ENCODE data around the gene CDK16.

CDK16 gene

DNA sequence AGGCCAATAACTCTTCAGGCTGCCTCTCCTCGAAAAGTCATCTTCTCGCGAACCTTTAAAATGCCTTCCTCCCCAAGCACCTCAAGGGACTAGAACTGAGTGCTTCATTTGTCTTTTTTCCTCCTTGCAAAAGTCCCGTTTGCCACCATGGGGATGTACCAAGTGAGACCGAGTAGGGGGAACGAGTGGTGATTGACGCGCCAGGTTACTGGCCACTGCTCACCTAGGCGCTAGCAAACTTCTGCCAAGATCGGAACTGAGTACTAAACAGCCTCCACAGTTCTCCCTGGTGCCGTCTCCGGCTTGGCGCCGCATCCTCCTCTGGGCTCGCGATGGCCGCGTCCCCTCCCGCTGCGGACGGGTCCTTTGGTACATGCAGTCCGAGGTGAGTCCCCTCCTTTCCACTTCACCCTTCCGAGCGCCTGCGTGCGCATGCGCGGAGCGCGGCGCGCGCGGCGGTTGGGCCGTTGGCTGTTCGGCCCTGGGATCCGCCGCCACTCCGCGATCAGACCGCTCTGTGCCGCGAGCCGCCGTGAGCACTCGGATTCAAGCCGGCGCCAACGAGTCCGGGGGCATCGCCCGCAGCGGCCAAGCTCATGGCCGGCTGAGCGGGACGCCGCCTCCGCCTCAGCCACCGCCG, at the start of gene CDK16:
TSS of gene CDK16 (plus strand) at position 402 of the 640 bp plus-strand sequence. CDS start 4,877 bp downstream, outside the sequence.
- DNase-seq, result peak; percentile 85 to 86

DNA sequence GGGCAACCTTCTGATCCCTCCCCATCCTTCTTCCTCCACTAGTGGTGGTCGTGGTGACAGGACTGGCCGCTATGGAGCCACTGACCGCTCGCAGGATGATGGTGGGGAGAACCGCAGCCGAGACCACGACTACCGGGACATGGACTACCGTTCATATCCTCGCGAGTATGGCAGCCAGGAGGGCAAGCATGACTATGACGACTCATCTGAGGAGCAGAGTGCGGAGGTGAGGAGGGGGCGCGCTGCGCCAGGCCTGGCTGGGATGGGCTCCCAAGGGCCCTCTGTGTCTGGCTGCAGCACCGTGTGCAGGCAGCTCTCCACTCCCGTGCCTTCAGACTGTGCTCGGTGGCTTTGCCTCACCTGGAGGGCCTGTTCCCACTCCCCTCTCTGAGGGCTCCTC, 49.2 kb upstream of the CDK16 start:
- DNase-seq, result no peak

DNA sequence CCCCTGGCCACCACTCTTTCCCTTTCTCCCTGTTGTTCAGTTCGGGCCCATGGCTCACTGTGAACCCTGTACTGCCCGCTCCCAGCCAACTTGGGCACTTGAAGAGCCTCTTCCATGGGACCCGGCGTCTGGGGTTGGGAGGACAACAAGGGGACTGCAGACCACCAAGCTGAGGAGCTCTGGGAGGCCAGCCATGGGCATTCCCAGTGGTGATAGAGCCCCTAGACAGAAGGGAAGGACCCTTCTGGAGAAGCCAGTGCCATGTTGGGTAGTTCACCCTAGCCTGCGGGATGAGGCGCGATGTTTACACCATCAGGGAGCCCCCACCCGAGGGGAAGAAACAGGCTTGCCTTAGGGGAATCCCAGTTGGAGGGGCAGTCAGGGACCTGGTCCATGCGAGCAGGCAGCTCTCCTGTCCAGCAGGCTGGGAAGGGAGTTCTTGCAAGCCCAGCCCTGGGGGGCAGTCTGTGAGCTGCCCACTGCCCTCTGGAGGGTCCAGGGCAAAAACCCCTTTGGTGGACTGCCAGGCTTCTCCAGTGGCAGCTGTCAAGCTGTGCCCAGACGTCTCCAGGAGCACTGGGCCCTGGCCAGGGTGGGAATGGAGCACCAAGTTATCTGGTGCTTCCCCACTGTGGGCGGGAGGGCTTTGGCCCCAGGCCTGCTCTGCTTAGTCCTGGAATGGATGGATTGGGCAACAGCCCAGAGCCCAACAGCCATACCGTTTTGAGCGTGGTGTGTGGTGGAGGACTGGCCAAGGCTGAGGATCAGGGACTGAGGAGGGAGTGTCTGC, 48.6 kb upstream of the CDK16 start:
- DNase-seq, result no peak

DNA sequence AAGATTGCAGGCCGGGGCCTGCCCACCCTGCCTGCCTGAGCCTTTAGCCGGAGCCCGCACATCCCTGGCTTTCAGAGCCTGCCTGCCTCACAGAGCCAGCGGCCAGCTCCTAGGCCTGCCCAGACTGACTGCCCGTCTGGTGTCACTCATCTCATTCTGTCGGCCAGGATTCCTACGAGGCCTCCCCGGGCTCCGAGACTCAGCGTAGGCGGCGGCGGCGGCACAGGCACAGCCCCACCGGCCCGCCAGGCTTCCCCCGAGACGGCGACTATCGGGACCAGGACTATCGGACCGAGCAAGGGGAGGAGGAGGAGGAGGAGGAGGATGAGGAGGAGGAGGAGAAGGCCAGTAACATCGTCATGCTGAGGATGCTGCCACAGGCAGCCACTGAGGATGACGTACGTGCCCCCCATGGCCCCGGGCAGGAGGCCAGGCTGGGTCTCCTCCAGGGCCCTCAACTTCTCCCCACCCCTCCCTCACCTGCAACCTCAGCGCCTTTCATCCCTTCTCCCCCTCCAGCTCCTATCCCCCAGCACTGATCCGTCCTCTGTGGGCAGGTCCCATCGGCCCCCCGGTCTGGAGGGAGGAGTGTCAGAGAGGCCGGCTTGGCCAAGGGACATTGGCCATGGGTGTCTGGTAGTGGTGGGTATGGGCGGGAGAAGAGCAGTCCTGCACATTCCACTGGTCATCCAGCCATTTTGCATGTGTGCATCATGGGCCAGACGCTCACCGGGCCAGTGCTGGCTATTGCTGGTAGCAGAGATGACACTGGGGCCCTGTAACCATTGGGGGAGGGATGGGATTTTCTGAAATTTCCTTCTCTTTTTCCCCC, 47.4 kb upstream of the CDK16 start:
- no peak for DNase-seq

DNA sequence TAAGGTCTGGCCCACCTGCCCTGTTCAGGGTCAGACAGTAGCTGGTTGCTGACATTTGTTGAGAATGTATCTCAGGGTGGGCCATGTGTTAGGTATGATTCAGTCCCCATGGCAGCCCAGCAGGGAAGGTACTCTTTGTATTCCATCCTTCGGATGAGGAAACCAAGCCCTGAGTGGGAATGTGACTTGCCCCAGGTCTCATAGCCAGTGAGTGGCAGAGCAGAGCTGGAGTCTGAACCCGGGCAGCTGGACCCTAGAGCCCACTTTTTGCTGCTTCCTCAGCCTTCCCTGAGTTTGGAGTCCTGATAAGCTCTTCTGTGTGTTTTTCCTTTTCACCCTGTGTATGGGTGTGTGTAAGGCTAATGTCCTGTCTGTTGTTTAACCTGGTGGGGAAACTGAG, 46.5 kb upstream of the CDK16 start:
- DNase-seq, result no peak

DNA sequence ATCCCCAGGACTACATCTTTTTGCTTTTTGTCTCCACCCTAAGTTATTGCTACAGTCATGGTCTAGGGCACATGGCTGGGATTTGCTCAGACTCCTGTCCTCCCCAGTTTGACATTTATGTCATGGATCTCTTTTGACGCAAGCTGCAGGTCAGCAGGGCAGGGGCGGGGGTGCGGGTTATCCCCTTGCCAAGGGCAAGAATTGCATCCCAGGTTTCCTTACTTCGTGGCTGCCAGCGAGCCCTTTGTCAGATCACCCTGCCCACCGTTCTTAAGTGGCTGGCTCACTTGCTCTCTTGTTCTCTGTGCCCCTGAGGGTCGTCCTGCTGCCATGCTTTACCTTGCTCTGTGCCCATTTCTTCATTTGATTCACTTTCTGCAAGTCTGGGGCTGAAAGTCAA, 45.9 kb upstream of the CDK16 start:
- no peak for DNase-seq

DNA sequence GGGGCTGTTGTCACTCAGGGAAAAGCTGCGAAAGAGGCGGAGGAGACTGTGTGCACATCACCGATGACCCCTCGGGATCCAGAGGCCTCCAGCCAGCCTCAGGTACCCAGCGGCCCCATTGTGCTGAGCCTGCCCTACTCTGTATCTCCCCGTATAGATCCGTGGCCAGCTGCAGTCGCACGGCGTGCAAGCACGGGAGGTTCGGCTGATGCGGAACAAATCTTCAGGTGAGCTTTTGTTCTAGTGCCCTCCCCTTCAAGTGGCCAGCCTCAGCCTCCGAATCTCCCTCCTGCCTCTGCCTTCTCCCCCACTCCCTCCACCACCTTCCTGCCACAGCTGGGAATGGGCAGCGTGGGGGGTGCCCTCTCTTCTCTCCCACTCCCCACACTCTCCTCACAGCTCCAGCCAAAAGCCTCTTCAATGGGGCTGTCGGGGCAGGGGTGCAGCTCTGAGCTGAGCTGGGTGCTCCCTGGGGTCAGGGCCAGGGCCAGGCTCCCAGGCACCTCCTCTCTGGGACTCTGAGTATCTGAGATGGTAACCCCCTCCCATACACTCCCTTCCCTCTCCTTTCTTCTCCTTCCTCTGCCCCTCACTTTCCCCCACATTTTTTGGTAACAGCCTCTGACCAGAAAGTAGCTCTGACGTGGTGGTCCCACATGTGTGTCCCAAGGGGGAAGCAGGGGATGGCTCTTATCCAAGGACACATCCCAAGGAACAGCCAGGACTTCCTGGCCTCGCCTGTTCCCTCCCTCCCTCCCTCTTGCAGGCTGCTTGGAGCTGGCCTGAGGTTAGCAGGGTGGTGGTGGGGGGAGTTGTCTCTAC, 45.3 kb upstream of the CDK16 start:
- DNase-seq, result no peak

DNA sequence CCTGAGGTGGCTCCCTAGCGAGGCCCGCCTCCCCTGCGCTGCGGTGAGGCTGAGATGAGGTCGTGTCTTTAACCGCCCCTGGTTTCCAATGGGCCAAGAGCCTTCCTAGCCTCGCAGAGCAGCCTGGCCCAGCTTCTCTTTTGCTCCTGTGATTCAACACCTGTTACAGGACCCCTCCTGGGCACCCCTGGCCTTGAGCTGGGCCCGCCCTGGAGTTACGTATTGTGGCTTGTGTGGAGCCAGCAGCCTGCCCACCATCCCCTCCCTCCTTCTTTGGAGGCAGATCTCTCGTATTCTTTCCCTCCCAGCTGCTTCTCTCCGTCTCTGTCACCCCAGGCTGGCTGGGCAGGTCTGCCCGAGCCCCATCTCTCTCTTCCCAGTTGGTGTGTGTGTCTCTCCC, 44.1 kb upstream of the CDK16 start:
- DNase-seq, result no peak

DNA sequence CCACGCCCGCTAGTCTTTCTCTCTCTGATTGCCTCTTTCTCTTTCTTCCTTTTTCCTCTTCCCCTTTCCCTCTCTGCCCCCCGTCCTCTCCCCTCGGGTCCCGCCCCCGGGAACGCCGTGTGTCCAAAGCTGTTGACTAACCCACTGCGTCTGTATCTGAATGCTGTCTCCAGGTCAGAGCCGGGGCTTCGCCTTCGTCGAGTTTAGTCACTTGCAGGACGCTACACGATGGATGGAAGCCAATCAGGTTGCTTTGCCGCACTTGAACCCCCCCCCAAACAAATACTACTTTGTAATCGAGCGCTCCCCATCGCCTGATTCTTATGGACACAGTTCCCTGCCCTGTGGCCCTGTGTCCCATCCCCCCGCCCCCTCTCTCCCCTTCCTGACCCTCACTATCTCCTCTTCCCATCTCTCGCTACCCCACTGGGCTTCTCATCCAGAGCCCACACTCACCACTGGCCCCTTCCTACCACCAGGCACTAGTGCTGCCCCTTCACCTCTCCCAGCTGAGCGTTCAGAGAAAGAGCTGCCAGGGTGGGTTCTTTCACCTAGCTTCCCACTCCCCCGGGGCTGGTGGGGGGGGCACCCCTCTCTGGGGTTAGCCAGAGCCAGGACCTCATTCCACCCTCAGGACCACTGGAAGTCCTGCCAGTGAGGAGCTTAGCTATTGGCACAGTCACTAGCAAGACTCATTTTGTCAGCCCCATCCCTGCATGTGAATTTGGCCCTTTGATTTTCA, 43.5 kb upstream of the CDK16 start:
- no peak for DNase-seq

DNA sequence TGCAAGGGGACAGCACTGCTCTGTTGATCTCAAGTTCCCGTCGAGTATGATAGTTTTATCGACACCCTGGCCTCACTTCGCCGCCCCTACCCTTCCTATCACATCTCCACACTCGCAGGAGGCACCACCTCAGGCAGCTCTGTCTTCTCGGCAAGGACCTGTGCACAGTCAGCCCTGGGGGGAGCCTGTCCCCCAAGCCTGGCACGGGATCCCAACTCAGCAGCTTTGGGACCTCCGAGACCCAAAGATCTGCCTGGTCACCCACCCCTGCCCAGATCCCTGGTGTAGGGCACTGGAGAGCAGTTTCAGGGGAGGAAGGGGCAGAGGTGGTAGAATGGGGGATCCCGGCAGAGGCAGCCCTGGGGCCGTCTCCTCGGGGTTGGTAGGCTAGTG, 42.9 kb upstream of the CDK16 start:
- DNase-seq, result no peak

DNA sequence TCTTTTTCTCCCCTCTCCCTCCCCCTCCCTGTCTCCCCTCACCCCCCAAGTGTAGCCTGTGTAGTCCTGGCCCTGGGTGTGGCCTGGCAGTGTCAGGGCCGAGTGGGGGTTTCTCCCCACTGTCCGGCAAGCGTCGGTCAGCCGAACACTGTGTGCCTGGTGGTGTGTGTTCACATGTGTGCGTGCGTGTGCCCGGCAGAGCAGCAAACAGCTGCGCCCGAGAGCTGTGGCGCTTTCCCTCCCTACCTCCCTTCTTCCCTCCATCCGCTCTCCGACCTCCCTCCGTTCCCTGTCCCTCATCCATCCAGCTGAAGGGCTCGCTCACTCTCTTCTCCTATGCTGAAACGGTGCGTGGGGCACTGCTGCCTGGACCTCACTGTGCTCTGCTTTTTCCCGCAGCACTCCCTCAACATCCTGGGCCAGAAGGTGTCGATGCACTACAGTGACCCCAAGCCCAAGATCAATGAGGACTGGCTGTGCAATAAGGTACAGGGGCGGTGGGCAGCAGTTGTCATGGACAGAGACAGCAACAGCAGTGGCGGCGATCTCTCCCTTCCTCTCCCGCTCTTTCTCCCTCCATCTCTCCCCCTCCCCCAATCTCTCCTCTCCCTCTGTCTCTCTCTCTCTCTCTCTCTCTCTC, 42.3 kb upstream of the CDK16 start:
- no peak for DNase-seq

DNA sequence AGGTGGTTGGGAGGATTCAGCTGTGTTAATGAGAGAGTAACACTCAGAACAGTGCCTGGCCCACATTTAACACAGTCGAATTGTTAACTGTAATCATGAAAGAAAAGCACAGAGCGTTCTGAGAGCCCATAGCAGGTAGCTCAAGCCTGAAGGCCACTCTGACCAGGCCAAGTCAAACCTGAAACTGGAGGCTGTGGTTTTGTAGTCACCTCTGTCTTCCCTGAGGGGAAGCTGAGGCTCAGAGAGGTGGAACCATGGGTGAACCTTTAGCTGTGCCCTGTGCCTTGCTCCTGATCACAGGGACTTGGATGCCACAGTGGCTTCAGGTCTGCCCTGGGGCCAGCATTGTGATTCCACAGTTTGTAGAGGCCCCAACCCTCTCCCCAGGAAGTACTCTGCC, 41.4 kb upstream of the CDK16 start:
- DNase-seq, result no peak

DNA sequence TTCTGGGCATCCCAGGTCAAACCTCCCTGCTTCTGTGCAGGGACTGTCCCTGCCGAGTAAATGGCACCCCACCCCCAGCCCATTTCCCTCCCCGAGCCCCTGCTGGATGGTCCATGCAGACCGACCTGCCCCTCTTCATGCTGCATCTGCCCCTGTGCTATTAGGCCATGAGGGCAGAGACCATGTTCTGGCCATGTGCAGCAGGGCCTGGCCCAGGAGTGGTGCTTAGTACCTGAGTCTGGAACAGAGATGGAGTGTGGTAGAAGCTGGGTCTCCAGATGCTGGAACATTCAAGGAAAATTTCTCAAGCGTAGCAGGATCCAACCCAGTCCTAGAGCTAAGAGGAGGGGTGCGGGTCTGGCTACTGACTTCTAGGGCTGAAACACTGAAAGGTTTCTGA, 40.1 kb upstream of the CDK16 start:
- no peak for DNase-seq

DNA sequence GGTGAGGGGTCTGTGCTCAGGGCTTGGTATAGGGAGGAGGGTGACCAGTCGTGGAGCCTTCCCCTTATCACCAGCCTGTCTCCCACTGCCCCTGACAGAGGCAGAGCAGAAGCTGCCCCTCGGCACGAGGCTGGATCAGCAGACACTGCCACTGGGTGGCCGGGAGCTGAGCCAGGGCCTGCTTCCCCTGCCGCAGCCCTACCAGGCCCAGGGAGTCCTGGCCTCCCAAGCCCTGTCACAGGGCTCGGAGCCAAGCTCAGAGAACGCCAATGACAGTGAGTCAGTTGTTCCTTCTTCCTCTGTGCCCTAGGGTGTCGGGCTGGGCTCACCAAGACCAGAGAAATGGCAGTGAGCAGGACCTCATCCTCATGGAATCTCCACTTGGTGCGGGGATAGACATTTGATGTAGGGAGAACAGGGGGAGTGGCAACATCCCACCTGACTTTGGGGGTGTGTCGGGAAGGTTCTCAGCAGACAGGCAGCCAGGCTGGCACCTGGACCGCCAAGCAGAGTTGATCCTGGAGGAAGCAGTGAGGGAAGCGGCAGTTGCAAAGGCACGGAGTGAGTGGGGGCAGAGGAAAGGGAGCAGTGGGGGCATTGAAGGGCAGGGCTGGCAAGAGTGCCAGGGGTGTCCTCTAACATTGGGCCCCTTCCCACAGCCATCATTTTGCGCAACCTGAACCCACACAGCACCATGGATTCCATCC, 39.1 kb upstream of the CDK16 start:
- no peak for DNase-seq

DNA sequence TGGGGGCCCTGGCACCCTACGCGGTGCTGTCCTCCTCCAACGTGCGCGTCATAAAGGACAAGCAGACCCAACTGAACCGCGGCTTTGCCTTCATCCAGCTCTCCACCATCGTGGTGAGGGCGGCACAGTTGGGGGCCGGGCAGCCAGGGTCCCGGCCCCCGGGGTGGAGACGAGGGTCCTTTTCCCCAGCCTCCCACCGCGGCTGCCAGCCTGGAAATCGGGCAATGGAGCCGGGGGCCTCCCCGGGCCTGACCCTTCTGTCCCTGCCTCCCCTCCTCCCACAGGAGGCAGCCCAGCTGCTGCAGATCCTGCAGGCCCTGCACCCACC, 38.6 kb upstream of the CDK16 start:
- DNase-seq, result no peak

DNA sequence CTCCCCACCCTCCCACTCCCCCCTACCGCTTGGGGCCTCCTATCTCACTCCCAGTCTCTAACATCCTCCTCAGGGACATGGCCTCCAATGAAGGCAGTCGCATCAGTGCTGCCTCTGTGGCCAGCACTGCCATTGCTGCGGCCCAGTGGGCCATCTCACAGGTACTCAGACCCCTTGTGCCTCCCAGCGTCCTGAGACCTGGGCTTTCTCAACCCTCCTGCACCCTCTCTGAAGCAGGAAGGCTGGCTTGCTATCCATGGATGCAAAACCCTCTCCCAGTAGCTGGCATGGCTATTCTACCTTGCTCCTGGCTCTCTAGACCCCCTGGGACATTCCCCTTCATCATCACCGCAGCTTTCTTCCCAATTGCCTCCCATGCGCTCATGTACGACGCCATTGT, 38.1 kb upstream of the CDK16 start:
- DNase-seq, result no peak

DNA sequence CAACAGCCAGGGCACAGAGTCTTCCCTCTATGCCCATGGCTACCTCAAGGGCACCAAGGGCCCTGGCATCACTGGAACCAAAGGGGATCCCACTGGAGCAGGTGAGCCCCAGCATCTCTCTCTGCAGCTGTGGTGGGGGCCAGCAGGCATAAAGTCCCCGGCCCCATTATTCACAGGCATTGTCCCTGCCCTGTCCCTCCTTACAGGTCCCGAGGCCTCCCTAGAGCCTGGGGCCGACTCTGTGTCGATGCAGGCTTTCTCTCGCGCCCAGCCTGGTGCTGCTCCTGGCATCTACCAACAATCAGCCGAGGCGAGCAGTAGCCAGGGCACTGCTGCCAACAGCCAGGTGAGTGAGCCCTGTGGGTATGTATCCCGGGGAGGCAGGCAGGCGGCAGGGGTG, 37.2 kb upstream of the CDK16 start:
- no peak for DNase-seq

DNA sequence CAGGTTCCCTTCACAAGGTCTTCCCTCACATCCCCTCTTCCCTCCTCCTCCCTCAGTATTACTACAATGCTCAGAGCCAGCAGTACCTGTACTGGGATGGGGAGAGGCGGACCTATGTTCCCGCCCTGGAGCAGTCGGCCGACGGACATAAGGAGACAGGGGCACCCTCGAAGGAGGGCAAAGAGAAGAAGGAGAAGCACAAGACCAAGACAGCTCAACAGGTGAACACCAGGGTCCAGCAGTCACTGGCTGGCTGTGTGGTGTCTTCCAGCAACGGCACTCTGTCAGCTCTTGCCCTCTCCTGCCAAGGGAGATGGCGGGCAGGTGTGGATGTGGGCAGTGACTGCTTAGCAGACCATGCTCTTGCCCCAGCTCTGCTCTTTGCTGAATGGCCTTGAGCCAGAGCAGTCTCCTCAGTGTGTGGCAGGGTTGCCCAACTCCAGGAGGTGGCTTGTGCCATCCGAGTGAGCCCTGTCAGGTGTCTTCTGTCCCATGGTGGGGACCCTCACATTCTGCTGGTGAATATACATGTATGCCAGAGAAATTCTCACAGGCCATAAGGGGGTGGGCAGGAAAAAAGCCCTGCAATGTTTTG, 36.3 kb upstream of the CDK16 start:
- DNase-seq, result no peak

DNA sequence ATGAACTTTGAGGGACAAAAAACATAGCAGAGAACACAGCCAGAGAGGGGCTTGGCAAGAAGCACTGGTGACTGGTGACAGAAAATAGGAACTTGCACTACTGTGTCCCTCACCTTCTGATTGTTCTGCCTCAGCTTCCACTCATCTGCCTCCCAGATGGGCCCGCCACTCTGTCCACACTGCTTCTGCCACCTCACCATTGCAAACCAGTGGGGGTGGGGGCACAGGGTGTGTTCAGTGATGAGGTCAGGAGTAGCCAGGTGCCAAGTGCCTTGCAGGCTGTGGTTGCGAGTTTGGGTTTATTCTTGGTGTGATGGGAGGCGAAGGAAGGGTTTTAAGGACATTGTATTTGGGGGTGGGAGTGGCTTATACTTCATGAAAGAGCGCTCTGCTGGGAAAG, 34.0 kb upstream of the CDK16 start:
- DNase-seq, result no peak

DNA sequence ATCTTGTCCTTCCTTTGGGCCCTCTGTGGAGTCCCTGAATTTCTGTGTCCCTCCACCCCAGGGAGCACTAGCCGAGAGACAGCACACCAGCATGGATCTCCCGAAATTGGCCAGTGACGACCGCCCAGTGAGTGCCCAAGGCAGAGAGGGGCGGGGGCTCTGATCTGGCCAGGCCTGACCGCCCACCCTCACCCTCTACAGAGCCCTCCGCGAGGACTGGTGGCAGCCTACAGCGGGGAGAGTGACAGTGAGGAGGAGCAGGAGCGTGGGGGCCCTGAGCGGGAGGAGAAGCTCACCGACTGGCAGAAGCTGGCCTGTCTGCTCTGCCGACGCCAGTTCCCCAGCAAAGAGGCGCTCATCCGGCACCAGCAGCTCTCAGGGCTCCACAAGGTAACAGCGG, 33.2 kb upstream of the CDK16 start:
- no peak for DNase-seq

All from activated T-cell treated with anti-CD3 and anti-CD28 coated beads, Interleukin-2, amount 50 U/mL, for 48 hours (primary cell).